WTC11 (cell line): ENCODE measurements around the gene RTBDN. TPM values are rescaled to one million over a fixed set of nuclear protein-coding genes. Genes with fewer than 3 reads are reported as not detected.

Experiments used
- ATAC-seq: fragments of 200-7000 bp; cut with Tn5 transposase; 2 replicates; pipeline ENCODE4 v1.10.0; 2021; ENCODE audit warnings: mild to moderate bottlenecking, moderate library complexity
- CTCF ChIA-PET: fragments of 300-600 bp; sonication (Branson Sonifier 250); formaldehyde crosslinking; loops from one replicate; lab custom pipeline; 2021; ENCODE audit warnings: antibody characterized with exemption; lab: Charles Lee
- POLR2A ChIA-PET: fragments of 350-600 bp; sonication (Branson Sonifier 250); formaldehyde crosslinking; loops from one replicate; lab custom pipeline; 2021; ENCODE audit warnings: antibody characterized with exemption; lab: Charles Lee
- DNase-seq: peaks from one replicate; pipeline ENCODE4 v3.0.0; 2021; ENCODE audit warnings: low spot score
- H3K27ac Mint-ChIP-seq: 2 replicates; pipeline ENCODE4 v1.8.0; 2021; ENCODE audit warnings: mixed read lengths
- H3K27me3 Mint-ChIP-seq: 2 replicates; pipeline ENCODE4 v1.8.0; 2021; ENCODE audit warnings: low read depth, mild to moderate bottlenecking, moderate library complexity, mixed read lengths
- H3K36me3 Mint-ChIP-seq: 2 replicates; pipeline ENCODE4 v1.8.0; 2021; ENCODE audit warnings: mixed read lengths
- H3K4me1 Mint-ChIP-seq: 2 replicates; pipeline ENCODE4 v1.8.0; 2022; ENCODE audit warnings: mixed read lengths
- H3K4me3 Mint-ChIP-seq: 2 replicates; pipeline ENCODE4 v1.8.0; 2021; ENCODE audit warnings: mild to moderate bottlenecking, moderate library complexity, mixed read lengths
- H3K9me3 Mint-ChIP-seq: 2 replicates; pipeline ENCODE4 v1.8.0; 2021; ENCODE audit warnings: mixed read lengths
- ATF2 ChIP-seq: sonication (generic); formaldehyde crosslinking; IDR thresholded peaks from 2 replicates; pipeline ENCODE4 v1.8.1; 2022; ENCODE audit warnings: low read depth, missing genetic modification reagents, borderline replicate concordance
- CDX4 ChIP-seq: fragments of 250-450 bp; sonication (Bioruptor Pico); IDR thresholded peaks from 2 replicates; pipeline ENCODE4 v1.9.0; 2021; ENCODE audit warnings: moderate library complexity, mild to moderate bottlenecking, inconsistent platforms, borderline replicate concordance
- FOXJ3 ChIP-seq: sonication (generic); formaldehyde crosslinking; IDR thresholded peaks from 2 replicates; pipeline ENCODE4 v1.9.0; 2021; ENCODE audit warnings: missing genetic modification reagents, mild to moderate bottlenecking, borderline replicate concordance
- JUN ChIP-seq: sonication (generic); formaldehyde crosslinking; IDR thresholded peaks from 2 replicates; pipeline ENCODE4 v1.8.0; 2023; ENCODE audit warnings: mild to moderate bottlenecking, missing genetic modification reagents
- KAT7 ChIP-seq: sonication (generic); formaldehyde crosslinking; IDR thresholded peaks from 2 replicates; pipeline ENCODE4 v1.8.1; 2023; ENCODE audit warnings: missing genetic modification reagents, mild to moderate bottlenecking, borderline replicate concordance
- MYBL2 ChIP-seq: sonication (generic); formaldehyde crosslinking; IDR thresholded peaks from 2 replicates; pipeline ENCODE4 v1.8.1; 2023; ENCODE audit warnings: mild to moderate bottlenecking, moderate library complexity, missing genetic modification reagents
- RORB ChIP-seq: fragments of 250-450 bp; sonication (Bioruptor Pico); IDR thresholded peaks from 2 replicates; pipeline ENCODE4 v1.9.0; 2021; ENCODE audit warnings: mild to moderate bottlenecking
- TP53 ChIP-seq: sonication (generic); formaldehyde crosslinking; IDR thresholded peaks from 2 replicates; pipeline ENCODE4 v1.8.1; 2023; ENCODE audit warnings: mild to moderate bottlenecking, missing genetic modification reagents
- ZBTB21 ChIP-seq: sonication (generic); formaldehyde crosslinking; IDR thresholded peaks from 2 replicates; pipeline ENCODE4 v1.8.1; 2023; ENCODE audit warnings: mild to moderate bottlenecking, missing genetic modification reagents, borderline replicate concordance
- ZNF317 ChIP-seq: sonication (generic); formaldehyde crosslinking; IDR thresholded peaks from 2 replicates; pipeline ENCODE4 v1.8.1; 2023; ENCODE audit warnings: low read depth, mild to moderate bottlenecking, moderate library complexity, missing genetic modification reagents, borderline replicate concordance
- ZNF671 ChIP-seq: fragments of 250-450 bp; sonication (Bioruptor Pico); IDR thresholded peaks from 2 replicates; pipeline ENCODE4 v1.8.0; 2021; ENCODE audit warnings: mild to moderate bottlenecking
- total RNA-seq: library from RNA; stranded (reverse); gene quantifications from 3 replicates; pipeline ENCODE4 v1.2.3, GENCODE V29; 2021
- TF ChIP-seq, protein P1 (sequence below): sonication (generic); formaldehyde crosslinking; IDR thresholded peaks from 2 replicates; pipeline ENCODE4 v1.8.1; 2023; ENCODE audit warnings: mild to moderate bottlenecking, missing genetic modification reagents
- TF ChIP-seq, protein P2 (sequence below): fragments of 200-600 bp; IDR thresholded peaks from 2 replicates; pipeline ENCODE4 v1.8.0; 2022; ENCODE audit warnings: antibody characterized with exemption
- TF ChIP-seq, protein P3 (sequence below): sonication (generic); formaldehyde crosslinking; IDR thresholded peaks from 2 replicates; pipeline ENCODE4 v1.8.1; 2023; ENCODE audit warnings: mild to moderate bottlenecking, missing genetic modification reagents, borderline replicate concordance
- TF ChIP-seq, protein P4 (sequence below): fragments of 250-450 bp; sonication (Bioruptor Pico); conservative IDR thresholded peaks from 2 replicates; pipeline ENCODE4 v1.9.0; 2021; ENCODE audit warnings: mild to moderate bottlenecking

The RTBDN gene
- total RNA-seq, 1 experiment from 2014 or later, result 2.4 TPM

DNA sequence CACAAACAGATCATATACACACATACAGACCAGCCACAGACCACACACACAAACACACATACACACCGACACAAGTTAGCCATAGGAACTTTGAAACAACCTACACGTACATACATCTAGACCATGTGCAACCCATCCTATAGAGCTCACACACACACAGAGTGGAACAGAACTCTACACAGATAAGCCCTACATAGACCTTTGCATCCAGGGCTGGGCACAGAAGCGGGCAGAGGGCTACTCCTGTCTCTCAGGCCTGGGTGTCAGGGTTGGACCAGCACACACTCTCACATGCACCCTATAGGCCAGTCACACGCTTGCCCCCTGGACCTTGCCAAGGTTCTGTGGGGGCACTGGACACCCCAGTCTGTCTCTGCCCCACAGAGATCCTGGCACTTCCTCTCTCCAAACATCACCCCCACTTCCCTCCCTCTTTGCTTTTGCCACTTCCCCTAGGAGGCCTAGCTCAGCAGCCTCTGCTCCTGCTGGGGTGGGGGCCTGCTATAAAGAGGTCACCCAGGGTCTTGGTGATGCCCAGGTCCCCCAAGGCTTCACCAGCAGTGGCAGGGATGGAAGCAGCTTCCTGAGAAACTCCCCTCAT, 48.8 kb downstream of the RTBDN start:
- TF ChIP-seq RORB (CRISPR knock-in tag) (no peak), CDX4 (no peak), TP53 (no peak), ZNF671 (CRISPR knock-in tag) (no peak), KAT7 (CRISPR knock-in tag) (no peak), ATF2 (CRISPR knock-in tag) (no peak), FOXJ3 (CRISPR knock-in tag) (no peak), MYBL2 (CRISPR knock-in tag) (no peak), ZBTB21 (no peak), ZNF317 (CRISPR knock-in tag) (no peak), JUN (CRISPR knock-in tag) (no peak)
- TF ChIP-seq, protein P1, sequence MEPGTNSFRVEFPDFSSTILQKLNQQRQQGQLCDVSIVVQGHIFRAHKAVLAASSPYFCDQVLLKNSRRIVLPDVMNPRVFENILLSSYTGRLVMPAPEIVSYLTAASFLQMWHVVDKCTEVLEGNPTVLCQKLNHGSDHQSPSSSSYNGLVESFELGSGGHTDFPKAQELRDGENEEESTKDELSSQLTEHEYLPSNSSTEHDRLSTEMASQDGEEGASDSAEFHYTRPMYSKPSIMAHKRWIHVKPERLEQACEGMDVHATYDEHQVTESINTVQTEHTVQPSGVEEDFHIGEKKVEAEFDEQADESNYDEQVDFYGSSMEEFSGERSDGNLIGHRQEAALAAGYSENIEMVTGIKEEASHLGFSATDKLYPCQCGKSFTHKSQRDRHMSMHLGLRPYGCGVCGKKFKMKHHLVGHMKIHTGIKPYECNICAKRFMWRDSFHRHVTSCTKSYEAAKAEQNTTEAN (CRISPR knock-in tag), result no peak
- TF ChIP-seq, protein P2, sequence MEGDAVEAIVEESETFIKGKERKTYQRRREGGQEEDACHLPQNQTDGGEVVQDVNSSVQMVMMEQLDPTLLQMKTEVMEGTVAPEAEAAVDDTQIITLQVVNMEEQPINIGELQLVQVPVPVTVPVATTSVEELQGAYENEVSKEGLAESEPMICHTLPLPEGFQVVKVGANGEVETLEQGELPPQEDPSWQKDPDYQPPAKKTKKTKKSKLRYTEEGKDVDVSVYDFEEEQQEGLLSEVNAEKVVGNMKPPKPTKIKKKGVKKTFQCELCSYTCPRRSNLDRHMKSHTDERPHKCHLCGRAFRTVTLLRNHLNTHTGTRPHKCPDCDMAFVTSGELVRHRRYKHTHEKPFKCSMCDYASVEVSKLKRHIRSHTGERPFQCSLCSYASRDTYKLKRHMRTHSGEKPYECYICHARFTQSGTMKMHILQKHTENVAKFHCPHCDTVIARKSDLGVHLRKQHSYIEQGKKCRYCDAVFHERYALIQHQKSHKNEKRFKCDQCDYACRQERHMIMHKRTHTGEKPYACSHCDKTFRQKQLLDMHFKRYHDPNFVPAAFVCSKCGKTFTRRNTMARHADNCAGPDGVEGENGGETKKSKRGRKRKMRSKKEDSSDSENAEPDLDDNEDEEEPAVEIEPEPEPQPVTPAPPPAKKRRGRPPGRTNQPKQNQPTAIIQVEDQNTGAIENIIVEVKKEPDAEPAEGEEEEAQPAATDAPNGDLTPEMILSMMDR, result no peak
- TF ChIP-seq, protein P3, sequence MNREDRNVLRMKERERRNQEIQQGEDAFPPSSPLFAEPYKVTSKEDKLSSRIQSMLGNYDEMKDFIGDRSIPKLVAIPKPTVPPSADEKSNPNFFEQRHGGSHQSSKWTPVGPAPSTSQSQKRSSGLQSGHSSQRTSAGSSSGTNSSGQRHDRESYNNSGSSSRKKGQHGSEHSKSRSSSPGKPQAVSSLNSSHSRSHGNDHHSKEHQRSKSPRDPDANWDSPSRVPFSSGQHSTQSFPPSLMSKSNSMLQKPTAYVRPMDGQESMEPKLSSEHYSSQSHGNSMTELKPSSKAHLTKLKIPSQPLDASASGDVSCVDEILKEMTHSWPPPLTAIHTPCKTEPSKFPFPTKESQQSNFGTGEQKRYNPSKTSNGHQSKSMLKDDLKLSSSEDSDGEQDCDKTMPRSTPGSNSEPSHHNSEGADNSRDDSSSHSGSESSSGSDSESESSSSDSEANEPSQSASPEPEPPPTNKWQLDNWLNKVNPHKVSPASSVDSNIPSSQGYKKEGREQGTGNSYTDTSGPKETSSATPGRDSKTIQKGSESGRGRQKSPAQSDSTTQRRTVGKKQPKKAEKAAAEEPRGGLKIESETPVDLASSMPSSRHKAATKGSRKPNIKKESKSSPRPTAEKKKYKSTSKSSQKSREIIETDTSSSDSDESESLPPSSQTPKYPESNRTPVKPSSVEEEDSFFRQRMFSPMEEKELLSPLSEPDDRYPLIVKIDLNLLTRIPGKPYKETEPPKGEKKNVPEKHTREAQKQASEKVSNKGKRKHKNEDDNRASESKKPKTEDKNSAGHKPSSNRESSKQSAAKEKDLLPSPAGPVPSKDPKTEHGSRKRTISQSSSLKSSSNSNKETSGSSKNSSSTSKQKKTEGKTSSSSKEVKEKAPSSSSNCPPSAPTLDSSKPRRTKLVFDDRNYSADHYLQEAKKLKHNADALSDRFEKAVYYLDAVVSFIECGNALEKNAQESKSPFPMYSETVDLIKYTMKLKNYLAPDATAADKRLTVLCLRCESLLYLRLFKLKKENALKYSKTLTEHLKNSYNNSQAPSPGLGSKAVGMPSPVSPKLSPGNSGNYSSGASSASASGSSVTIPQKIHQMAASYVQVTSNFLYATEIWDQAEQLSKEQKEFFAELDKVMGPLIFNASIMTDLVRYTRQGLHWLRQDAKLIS, result no peak
- TF ChIP-seq, protein P4, sequence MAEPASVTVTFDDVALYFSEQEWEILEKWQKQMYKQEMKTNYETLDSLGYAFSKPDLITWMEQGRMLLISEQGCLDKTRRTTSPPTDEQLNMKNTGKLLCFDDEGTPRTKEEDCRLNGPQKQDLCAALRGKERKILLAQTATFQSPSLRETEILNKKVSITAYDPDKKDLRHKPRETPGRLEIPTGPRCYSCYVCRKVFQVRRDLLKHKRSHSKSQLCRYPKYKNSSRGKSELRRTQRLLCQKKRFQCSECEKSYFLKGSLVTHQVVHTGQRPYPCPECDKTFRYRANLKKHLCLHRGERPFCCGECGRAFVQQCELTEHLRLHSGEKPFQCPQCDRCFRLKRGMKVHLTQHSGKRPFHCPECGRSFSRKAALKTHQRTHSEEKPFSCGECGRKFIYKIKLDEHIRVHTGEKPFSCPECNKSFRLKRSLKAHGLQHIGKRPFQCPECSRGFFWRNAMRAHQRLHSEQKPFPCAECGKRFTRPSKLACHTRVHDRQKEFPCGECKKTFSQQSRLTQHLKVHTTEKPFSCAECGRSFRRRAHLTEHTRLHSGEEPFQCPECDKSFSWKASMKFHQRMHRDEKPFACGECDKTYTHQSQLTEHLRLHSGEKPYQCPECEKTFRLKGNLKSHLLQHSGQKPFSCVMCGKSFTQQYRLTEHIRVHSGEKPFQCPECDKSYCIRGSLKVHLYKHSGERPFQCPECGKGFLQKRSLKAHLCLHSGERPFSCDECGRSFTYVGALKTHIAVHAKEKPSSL, result no peak
- H3K9me3 Mint-ChIP-seq, result no peaks in the 10 kb centered on the region
- H3K27ac Mint-ChIP-seq, result no peak overlapping the region
- ChIA-PET POLR2A (no interaction called here), CTCF (interaction anchor here (1.2 to 2.1 kb wide), 2 partner anchors 8 to 11 kb away, joined by 4 to 5 read pairs; no protein-coding TSS in a partner anchor)
- H3K27me3 Mint-ChIP-seq, result peaks cover 1% of the 10 kb centered on the region
- DNase-seq (no peak), ATAC-seq (no peak)
- no peaks in the 10 kb centered on the region for H3K36me3 Mint-ChIP-seq
- H3K4me3 Mint-ChIP-seq, result no peak overlapping the region
- H3K4me1 Mint-ChIP-seq, result peaks cover 22% of the 10 kb centered on the region
